ENCODE results near the gene DGKG.

DGKG gene

GRCh38 chr3:186224041-186224610 is 137.9 kb downstream of the DGKG start:
- TF ChIP-seq, protein P1, sequence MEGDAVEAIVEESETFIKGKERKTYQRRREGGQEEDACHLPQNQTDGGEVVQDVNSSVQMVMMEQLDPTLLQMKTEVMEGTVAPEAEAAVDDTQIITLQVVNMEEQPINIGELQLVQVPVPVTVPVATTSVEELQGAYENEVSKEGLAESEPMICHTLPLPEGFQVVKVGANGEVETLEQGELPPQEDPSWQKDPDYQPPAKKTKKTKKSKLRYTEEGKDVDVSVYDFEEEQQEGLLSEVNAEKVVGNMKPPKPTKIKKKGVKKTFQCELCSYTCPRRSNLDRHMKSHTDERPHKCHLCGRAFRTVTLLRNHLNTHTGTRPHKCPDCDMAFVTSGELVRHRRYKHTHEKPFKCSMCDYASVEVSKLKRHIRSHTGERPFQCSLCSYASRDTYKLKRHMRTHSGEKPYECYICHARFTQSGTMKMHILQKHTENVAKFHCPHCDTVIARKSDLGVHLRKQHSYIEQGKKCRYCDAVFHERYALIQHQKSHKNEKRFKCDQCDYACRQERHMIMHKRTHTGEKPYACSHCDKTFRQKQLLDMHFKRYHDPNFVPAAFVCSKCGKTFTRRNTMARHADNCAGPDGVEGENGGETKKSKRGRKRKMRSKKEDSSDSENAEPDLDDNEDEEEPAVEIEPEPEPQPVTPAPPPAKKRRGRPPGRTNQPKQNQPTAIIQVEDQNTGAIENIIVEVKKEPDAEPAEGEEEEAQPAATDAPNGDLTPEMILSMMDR (IDR thresholded peaks at IDR 0.05; ENCODE audit: low read depth, low read length, missing control alignments) = no peak
- no peak overlapping the region for H3K4me3 ChIP-seq (ENCODE audit: low read depth, low read length)
- no peak for DNase-seq (ENCODE audit: low read depth)

GRCh38 chr3:186223476-186223875 is 138.6 kb downstream of the DGKG start:
- TF ChIP-seq, protein P1 (IDR thresholded peaks at IDR 0.05; ENCODE audit: low read depth, low read length, missing control alignments) = no peak
- DNase-seq (ENCODE audit: low read depth) = no peak
- no peak overlapping the region for H3K4me3 ChIP-seq (ENCODE audit: low read depth, low read length)

GRCh38 chr3:186221760-186222378 is 140.2 kb downstream of the DGKG start:
- no peak for DNase-seq (ENCODE audit: low read depth)
- H3K4me3 ChIP-seq (ENCODE audit: low read depth, low read length) = no peak overlapping the region
- TF ChIP-seq, protein P1 (IDR thresholded peaks at IDR 0.05; ENCODE audit: low read depth, low read length, missing control alignments) = no peak

GRCh38 chr3:186220911-186221645 is 141.0 kb downstream of the DGKG start:
- no peak for DNase-seq (ENCODE audit: low read depth)
- TF ChIP-seq, protein P1 (IDR thresholded peaks at IDR 0.05; ENCODE audit: low read depth, low read length, missing control alignments) = no peak
- no peak overlapping the region for H3K4me3 ChIP-seq (ENCODE audit: low read depth, low read length)

- TF ChIP-seq, protein P1 (IDR thresholded peaks at IDR 0.05; ENCODE audit: low read depth, low read length, missing control alignments) = no peak
- no peak overlapping the region for H3K4me3 ChIP-seq (ENCODE audit: low read depth, low read length)
- DNase-seq (ENCODE audit: low read depth) = no peak
These were observed 141.7 kb downstream of the DGKG start for GRCh38 chr3:186220365-186220764.

DNA sequence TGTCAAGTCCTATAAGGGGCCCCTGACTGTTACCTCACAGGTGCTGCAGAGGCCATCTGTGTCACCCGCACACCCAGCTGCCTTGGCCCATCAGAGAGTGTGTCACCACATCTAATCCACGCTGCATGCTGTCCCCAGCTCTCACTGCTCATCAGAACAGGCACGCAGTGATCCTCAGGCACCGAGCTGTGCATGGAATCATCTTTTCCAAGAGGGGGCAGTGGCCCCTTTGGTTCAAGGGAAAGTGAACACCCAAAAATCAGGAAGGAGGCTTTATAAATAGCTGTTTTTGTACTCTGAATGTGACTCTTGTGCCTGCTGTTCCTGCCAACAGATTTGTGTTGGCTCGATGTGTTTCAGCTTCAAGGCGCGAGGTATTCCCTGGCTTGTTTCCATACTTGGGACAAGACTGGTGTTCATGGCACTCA is 142.8 kb downstream of the DGKG start:
- TF ChIP-seq, protein P1 (IDR thresholded peaks at IDR 0.05; ENCODE audit: low read depth, low read length, missing control alignments) = no peak
- DNase-seq (ENCODE audit: low read depth) = no peak
- no peak overlapping the region for H3K4me3 ChIP-seq (ENCODE audit: low read depth, low read length)
